Stimulated activated CD4-positive, alpha-beta T cell treated with anti-CD3 and anti-CD28 coated beads, Interleukin-4, amount 100 ng/mL, for 24 hours (primary cell): ENCODE results near the gene DDX55.

Source experiments
- DNase-seq: peaks from one replicate; pipeline ENCODE4 v3.0.0-alpha.2; 2020

Gene DDX55

GRCh38 chr12:123617144-123617543 lies 15.2 kb downstream of the DDX55 start:
- no peak for DNase-seq

- no peak for DNase-seq
These were observed 15.7 kb downstream of the DDX55 start for GRCh38 chr12:123617580-123617979.

- no peak for DNase-seq
These were observed 19.2 kb downstream of the DDX55 start for GRCh38 chr12:123621101-123621500.

- DNase-seq, result no peak
These were observed 20.0 kb downstream of the DDX55 start for GRCh38 chr12:123621619-123622530.

GRCh38 chr12:123633379-123634141 lies 31.7 kb downstream of the DDX55 start, which contains the start of the genes EIF2B1 and GTF2H3:
EIF2B1 (minus strand) TSS chr12:123633686; CDS start chr12:123633557, 129 bp downstream.
GTF2H3 (plus strand) TSS chr12:123633829; CDS start chr12:123633860, 31 bp downstream.
- peak; percentile 97 for DNase-seq

- no peak for DNase-seq
These were observed 32.3 kb downstream of the DDX55 start for GRCh38 chr12:123634142-123634561.

GRCh38 chr12:123643911-123644310 lies 42.0 kb downstream of the DDX55 start:
- DNase-seq, result no peak

- no peak for DNase-seq
These were observed 43.5 kb downstream of the DDX55 start for GRCh38 chr12:123645380-123645779.

GRCh38 chr12:123645878-123646277 lies 44.0 kb downstream of the DDX55 start:
- no peak for DNase-seq

- DNase-seq, result no peak
These were observed 46.5 kb downstream of the DDX55 start for GRCh38 chr12:123648401-123648800.

GRCh38 chr12:123654129-123654701 lies 52.3 kb downstream of the DDX55 start:
- no peak for DNase-seq

- no peak for DNase-seq
These were observed 53.5 kb downstream of the DDX55 start for GRCh38 chr12:123655420-123655819.

- DNase-seq, result no peak
These were observed 54.5 kb downstream of the DDX55 start for GRCh38 chr12:123656392-123656791.

- no peak for DNase-seq
These were observed 55.3 kb downstream of the DDX55 start for GRCh38 chr12:123657211-123657610.

GRCh38 chr12:123659996-123660727 lies 58.3 kb downstream of the DDX55 start:
- no peak for DNase-seq

- no peak for DNase-seq
These were observed 65.9 kb downstream of the DDX55 start for GRCh38 chr12:123667771-123668170.
